RWPE2 (cell line): Measurements from ENCODE around the gene PIP5K1B.

Experiments
- ATAC-seq: fragments of 200-7000 bp; cut with Tn5 transposase; 3 replicates; pipeline ENCODE4 v1.9.1; 2021; ENCODE audit warnings: low read depth
- DNase-seq: peaks from one replicate; pipeline ENCODE4 v3.0.0-alpha.2; 2020; ENCODE audit warnings: low spot score
- H3K27ac ChIP-seq: fragments of 450-650 bp; 2 replicates; pipeline ENCODE4 v1.5.1; 2017; ENCODE audit warnings: mild to moderate bottlenecking; ENCODE audit not compliant: poor library complexity, severe bottlenecking
- H3K27me3 ChIP-seq: fragments of 250-450 bp; sonication (Bioruptor Pico); 2 replicates; pipeline ENCODE4 v1.5.1; 2021; ENCODE audit warnings: mild to moderate bottlenecking, moderate library complexity; ENCODE audit not compliant: insufficient read depth, poor library complexity, severe bottlenecking
- H3K36me3 ChIP-seq: fragments of 250-450 bp; sonication (Bioruptor Pico); 2 replicates; pipeline ENCODE4 v1.5.1; 2020; ENCODE audit warnings: low read depth, mild to moderate bottlenecking, moderate library complexity
- H3K4me1 ChIP-seq: fragments of 250-450 bp; sonication (Bioruptor Pico); 2 replicates; pipeline ENCODE4 v1.5.1; 2021; ENCODE audit warnings: mild to moderate bottlenecking, moderate library complexity; ENCODE audit not compliant: insufficient read depth, poor library complexity, severe bottlenecking
- H3K4me3 ChIP-seq: fragments of 250-450 bp; sonication (Bioruptor Pico); 2 replicates; pipeline ENCODE4 v1.5.1; 2021; ENCODE audit warnings: mild to moderate bottlenecking, moderate library complexity; ENCODE audit not compliant: severe bottlenecking
- H3K9me3 ChIP-seq: fragments of 250-450 bp; sonication (Bioruptor Pico); 2 replicates; pipeline ENCODE4 v1.5.1; 2021; ENCODE audit warnings: mild to moderate bottlenecking, moderate library complexity; ENCODE audit not compliant: severe bottlenecking
- CTCF ChIP-seq: fragments of 450-650 bp; IDR thresholded peaks from one replicate; pipeline ENCODE4 v1.5.1; 2017; ENCODE audit warnings: mild to moderate bottlenecking, moderate library complexity; ENCODE audit not compliant: poor library complexity, severe bottlenecking

The PIP5K1B gene

DNA sequence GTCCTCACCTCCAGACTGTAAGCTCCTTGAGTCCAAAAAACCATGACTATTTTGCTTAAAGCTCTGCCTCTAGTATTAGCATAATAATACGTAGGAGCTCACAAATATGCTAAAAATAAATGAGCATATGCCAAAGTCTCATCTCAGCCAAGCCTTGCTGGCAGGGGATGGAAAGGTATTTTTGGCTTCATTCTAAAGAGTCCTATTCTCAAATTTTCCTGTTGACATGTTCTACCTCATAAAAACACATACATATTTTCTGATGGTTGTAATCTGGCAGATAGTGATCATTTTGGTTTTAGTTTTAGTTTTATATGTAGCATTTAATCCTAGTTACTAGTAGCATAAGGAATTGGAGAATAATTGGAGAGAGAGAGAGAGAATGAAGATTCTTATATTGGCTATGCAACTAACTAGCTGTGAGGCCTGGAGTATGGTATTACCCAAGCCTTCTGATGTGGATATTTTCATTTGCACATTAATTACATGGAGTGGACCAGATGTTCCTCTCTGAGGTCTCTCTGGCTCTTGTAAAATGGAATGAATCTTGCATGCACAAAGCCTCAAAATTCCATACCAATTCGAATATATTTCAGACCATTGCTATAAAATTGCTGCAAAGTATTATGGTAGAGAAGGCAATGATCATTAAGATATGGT is 55.8 kb downstream of the PIP5K1B start:
- Histone ChIP-seq H3K9me3 (no peaks in the 10 kb centered on the region), H3K36me3 (no peaks in the 10 kb centered on the region), H3K27me3 (peaks cover 8% of the 10 kb centered on the region), H3K27ac (no peak overlapping the region), H3K4me3 (no peak overlapping the region), H3K4me1 (no peaks in the 10 kb centered on the region)
- no peak for ATAC-seq
- DNase-seq = no peak
- TF ChIP-seq CTCF = no peak

GRCh38 chr9:68762570-68762969 is 57.5 kb downstream of the PIP5K1B start:
- Histone ChIP-seq H3K4me3 (no peak overlapping the region), H3K36me3 (no peaks in the 10 kb centered on the region), H3K4me1 (no peaks in the 10 kb centered on the region), H3K9me3 (no peaks in the 10 kb centered on the region), H3K27ac (no peak overlapping the region), H3K27me3 (peaks cover 11% of the 10 kb centered on the region)
- DNase-seq = no peak
- ATAC-seq = no peak
- no peak for TF ChIP-seq CTCF

DNA sequence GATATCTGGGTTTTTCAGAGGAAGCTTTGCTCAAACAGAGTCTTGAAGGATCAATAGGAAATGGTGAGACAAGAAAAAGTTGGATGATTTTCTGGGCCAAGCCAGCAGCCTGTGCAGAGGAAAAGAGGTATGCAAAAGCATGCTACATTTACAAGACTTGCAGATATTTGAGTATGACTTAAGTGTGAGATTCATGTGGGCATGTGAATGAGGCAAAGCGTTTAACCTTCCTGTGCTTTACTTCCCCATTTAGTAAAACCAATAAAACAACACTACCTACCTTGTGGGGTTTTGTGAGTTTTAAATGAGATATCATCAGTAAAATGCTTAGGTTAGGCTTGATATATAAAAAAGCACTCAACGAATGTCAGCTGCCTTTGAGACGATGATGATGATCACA is 58.1 kb downstream of the PIP5K1B start:
- Histone ChIP-seq H3K36me3 (no peaks in the 10 kb centered on the region), H3K4me1 (no peaks in the 10 kb centered on the region), H3K27ac (no peak overlapping the region), H3K27me3 (peaks cover 9% of the 10 kb centered on the region), H3K9me3 (no peaks in the 10 kb centered on the region), H3K4me3 (no peak overlapping the region)
- no peak for TF ChIP-seq CTCF
- no peak for DNase-seq
- no peak for ATAC-seq

DNA sequence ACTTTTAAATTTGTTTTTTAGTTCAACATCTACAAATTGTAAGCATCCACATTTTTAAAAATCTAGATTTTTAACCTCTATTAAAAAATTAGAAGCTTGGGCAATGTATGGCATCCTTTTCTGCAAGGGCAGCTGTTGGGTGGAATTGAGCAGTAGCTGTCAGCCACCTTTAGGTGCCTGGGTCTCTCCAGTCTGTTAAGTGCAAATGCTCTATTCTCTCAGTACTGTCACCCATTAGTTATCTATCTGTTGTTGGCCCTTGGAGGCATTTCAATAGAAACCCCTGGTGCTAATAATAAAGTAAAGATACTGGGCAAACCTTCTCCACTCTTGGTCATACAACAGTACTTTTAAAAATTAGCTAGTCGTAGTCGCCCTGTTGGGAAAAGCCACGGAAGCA is 63.6 kb downstream of the PIP5K1B start:
- DNase-seq (no peak), ATAC-seq (no peak)
- H3K36me3 ChIP-seq = no peaks in the 10 kb centered on the region
- H3K4me3 ChIP-seq = no peak overlapping the region
- peaks cover 5% of the 10 kb centered on the region for H3K27me3 ChIP-seq
- H3K27ac ChIP-seq = no peak overlapping the region
- no peaks in the 10 kb centered on the region for H3K4me1 ChIP-seq
- no peaks in the 10 kb centered on the region for H3K9me3 ChIP-seq
- no peak for TF ChIP-seq CTCF

- ATAC-seq (no peak), DNase-seq (no peak)
- Histone ChIP-seq H3K27me3 (peaks cover 5% of the 10 kb centered on the region), H3K9me3 (no peaks in the 10 kb centered on the region), H3K27ac (no peak overlapping the region), H3K4me1 (no peaks in the 10 kb centered on the region), H3K4me3 (no peak overlapping the region), H3K36me3 (no peaks in the 10 kb centered on the region)
- TF ChIP-seq CTCF = no peak
Observed at GRCh38 chr9:68769852-68770251, 64.8 kb downstream of the PIP5K1B start.
